H9 (cell line): ENCODE results near the gene RGS5. TPM values are rescaled to one million over a fixed set of nuclear protein-coding genes. Genes with fewer than 3 reads are reported as not detected.

Experiments used
- DNase-seq: peaks from one replicate; pipeline ENCODE4 v3.0.0-alpha.2; 2017
- H2AFZ ChIP-seq: one replicate; pipeline ENCODE4 v1.6.1; 2013; ENCODE audit warnings: mild to moderate bottlenecking, low read length, control low read depth, moderate library complexity
- H2AK5ac ChIP-seq: 2 replicates; pipeline ENCODE4 v1.6.1; 2013; ENCODE audit warnings: low read length, control low read depth, mixed read lengths; ENCODE audit not compliant: insufficient read length
- H2BK120ac ChIP-seq: one replicate; pipeline ENCODE4 v1.6.1; 2013; ENCODE audit warnings: low read depth, mild to moderate bottlenecking, low read length, control low read depth, inconsistent platforms; ENCODE audit not compliant: poor library complexity, severe bottlenecking
- H2BK12ac ChIP-seq: 2 replicates; pipeline ENCODE4 v1.6.1; 2013; ENCODE audit warnings: low read length, control low read depth, mixed read lengths, low read depth; ENCODE audit not compliant: insufficient read length
- H2BK15ac ChIP-seq: 2 replicates; pipeline ENCODE4 v1.6.1; 2013; ENCODE audit warnings: low read depth, low read length, control low read depth
- H2BK20ac ChIP-seq: one replicate; pipeline ENCODE4 v1.6.1; 2013; ENCODE audit warnings: low read depth, mild to moderate bottlenecking, low read length, control low read depth, inconsistent platforms; ENCODE audit not compliant: poor library complexity, severe bottlenecking
- H2BK5ac ChIP-seq: 2 replicates; pipeline ENCODE4 v1.6.1; 2013; ENCODE audit warnings: low read length, control low read depth, mixed read lengths; ENCODE audit not compliant: insufficient read length
- H3K14ac ChIP-seq: 2 replicates; pipeline ENCODE4 v1.6.1; 2013; ENCODE audit warnings: low read length, control low read depth; ENCODE audit not compliant: insufficient read depth
- H3K18ac ChIP-seq: 2 replicates; pipeline ENCODE4 v1.6.1; 2013; ENCODE audit warnings: low read depth, mild to moderate bottlenecking, mixed read lengths, low read length, control low read depth; ENCODE audit not compliant: insufficient read length
- H3K23ac ChIP-seq: 2 replicates; pipeline ENCODE4 v1.6.1; 2013; ENCODE audit warnings: low read length, control low read depth, mixed read lengths, low read depth; ENCODE audit not compliant: insufficient read length
- H3K23me2 ChIP-seq: 2 replicates; pipeline ENCODE4 v1.6.1; 2013; ENCODE audit warnings: low read depth, mild to moderate bottlenecking, mixed read lengths, low read length, control low read depth; ENCODE audit not compliant: insufficient read length, poor library complexity, severe bottlenecking
- H3K27ac ChIP-seq: 2 replicates; pipeline ENCODE4 v1.5.1; 2013; ENCODE audit warnings: low read length, control low read depth, mixed read lengths, low read depth; ENCODE audit not compliant: insufficient read length
- H3K27me3 ChIP-seq: 2 replicates; pipeline ENCODE4 v1.6.1; 2013; ENCODE audit warnings: low read length, control low read depth, inconsistent platforms; ENCODE audit not compliant: insufficient read depth
- H3K4ac ChIP-seq: 2 replicates; pipeline ENCODE4 v1.6.1; 2013; ENCODE audit warnings: low read depth, mild to moderate bottlenecking, control low read depth, inconsistent platforms, low read length, moderate library complexity
- H3K4me1 ChIP-seq: 2 replicates; pipeline ENCODE4 v1.6.1; 2013; ENCODE audit warnings: low read length, control low read depth, inconsistent platforms; ENCODE audit not compliant: insufficient read depth
- H3K4me2 ChIP-seq: 2 replicates; pipeline ENCODE4 v1.6.1; 2013; ENCODE audit warnings: low read length, control low read depth, mixed read lengths; ENCODE audit not compliant: insufficient read length, insufficient read depth
- H3K56ac ChIP-seq: 2 replicates; pipeline ENCODE4 v1.6.1; 2013; ENCODE audit warnings: low read depth, mild to moderate bottlenecking, mixed read lengths, low read length, control low read depth; ENCODE audit not compliant: insufficient read length
- H3K79me1 ChIP-seq: 2 replicates; pipeline ENCODE4 v1.6.1; 2013; ENCODE audit warnings: low read depth, mild to moderate bottlenecking, moderate library complexity, low read length, control low read depth, inconsistent platforms; ENCODE audit not compliant: insufficient read depth, poor library complexity, severe bottlenecking
- H3K79me2 ChIP-seq: 2 replicates; pipeline ENCODE4 v1.6.1; 2013; ENCODE audit warnings: low read length, control low read depth, inconsistent platforms; ENCODE audit not compliant: insufficient read depth
- H3K9ac ChIP-seq: 2 replicates; pipeline ENCODE4 v1.6.1; 2013; ENCODE audit warnings: low read length, control low read depth, mixed read lengths; ENCODE audit not compliant: insufficient read length; ENCODE audit errors: extremely low read depth
- H3K9me3 ChIP-seq: one replicate; pipeline ENCODE4 v1.6.1; 2013; ENCODE audit warnings: low read depth, low read length, inconsistent platforms; ENCODE audit not compliant: control insufficient read depth
- H3T11ph ChIP-seq: one replicate; pipeline ENCODE4 v1.6.1; 2013; ENCODE audit warnings: mild to moderate bottlenecking, low read length, control low read depth, inconsistent platforms
- H4K20me1 ChIP-seq: one replicate; pipeline ENCODE4 v1.6.1; 2013; ENCODE audit not compliant: control insufficient read depth, insufficient read length, insufficient read depth
- H4K5ac ChIP-seq: 2 replicates; pipeline ENCODE4 v1.6.1; 2013; ENCODE audit warnings: low read depth, mild to moderate bottlenecking, mixed read lengths, low read length, control low read depth; ENCODE audit not compliant: insufficient read length
- H4K8ac ChIP-seq: replicated peaks from 2 replicates; pipeline ENCODE4 v1.6.1; 2013; ENCODE audit warnings: low read length, control low read depth, mixed read lengths, low read depth; ENCODE audit not compliant: insufficient read length
- H4K91ac ChIP-seq: 2 replicates; pipeline ENCODE4 v1.6.1; 2013; ENCODE audit warnings: low read depth, mild to moderate bottlenecking, moderate library complexity, mixed read lengths, low read length, control low read depth; ENCODE audit not compliant: insufficient read length
- H3K27ac Mint-ChIP-seq, 3 experiments: 2 replicates in 2 of 3; 3 replicates in 1 of 3; pipeline ENCODE4 v1.8.0; 2020 to 2021; ENCODE audit warnings: mixed read lengths in 3 of 3, mild to moderate bottlenecking in 1 of 3, moderate library complexity in 1 of 3
- H3K27me3 Mint-ChIP-seq: 2 replicates; pipeline ENCODE4 v1.8.0; 2021; ENCODE audit warnings: low read depth, mild to moderate bottlenecking, moderate library complexity, mixed read lengths
- H3K36me3 Mint-ChIP-seq, 3 experiments: 2 replicates in 2 of 3; 3 replicates in 1 of 3; pipeline ENCODE4 v1.8.0; 2020 to 2021; ENCODE audit warnings: low read depth in 3 of 3, mixed read lengths in 3 of 3; ENCODE audit not compliant: insufficient read depth in 1 of 3
- H3K4me1 Mint-ChIP-seq, 2 experiments: 2 replicates each; pipeline ENCODE4 v1.8.0; 2020; ENCODE audit warnings: mixed read lengths in 2 of 2
- H3K4me3 Mint-ChIP-seq, 2 experiments: 2 replicates in 1 of 2; 3 replicates in 1 of 2; pipeline ENCODE4 v1.8.0; 2020 to 2021; ENCODE audit warnings: mild to moderate bottlenecking in 2 of 2, mixed read lengths in 2 of 2, moderate library complexity in 1 of 2
- H3K9me3 Mint-ChIP-seq, 2 experiments: 2 replicates in 1 of 2; 3 replicates in 1 of 2; pipeline ENCODE4 v1.8.0; 2020; ENCODE audit warnings: mild to moderate bottlenecking in 2 of 2, mixed read lengths in 2 of 2, moderate library complexity in 1 of 2
- WGBS: extraction: QIAGEN DNeasy Blood & Tissue Kit; methylation state at CpG from one replicate; pipeline ENCODE4 v1.1.7; 2013; ENCODE audit warnings: missing lambda C conversion rate, low lambda C conversion rate, mixed read lengths; ENCODE audit not compliant: insufficient read length; ENCODE audit errors: extremely low coverage; 5-methylcytosine and 5-hydroxymethylcytosine counted together
- total RNA-seq: library from RNA; stranded (reverse); gene quantifications from 2 replicates; pipeline ENCODE4 v1.2.1, GENCODE V29; 2021
- TF ChIP-seq, protein P1 (sequence below): fragments of 200-600 bp; sonication (generic); conservative IDR thresholded peaks from 3 replicates; pipeline ENCODE4 v1.8.0; 2021; ENCODE audit warnings: antibody characterized with exemption, mild to moderate bottlenecking

Gene RGS5
- total RNA-seq, 1 experiment from 2014 or later, result 30.1 TPM

DNA sequence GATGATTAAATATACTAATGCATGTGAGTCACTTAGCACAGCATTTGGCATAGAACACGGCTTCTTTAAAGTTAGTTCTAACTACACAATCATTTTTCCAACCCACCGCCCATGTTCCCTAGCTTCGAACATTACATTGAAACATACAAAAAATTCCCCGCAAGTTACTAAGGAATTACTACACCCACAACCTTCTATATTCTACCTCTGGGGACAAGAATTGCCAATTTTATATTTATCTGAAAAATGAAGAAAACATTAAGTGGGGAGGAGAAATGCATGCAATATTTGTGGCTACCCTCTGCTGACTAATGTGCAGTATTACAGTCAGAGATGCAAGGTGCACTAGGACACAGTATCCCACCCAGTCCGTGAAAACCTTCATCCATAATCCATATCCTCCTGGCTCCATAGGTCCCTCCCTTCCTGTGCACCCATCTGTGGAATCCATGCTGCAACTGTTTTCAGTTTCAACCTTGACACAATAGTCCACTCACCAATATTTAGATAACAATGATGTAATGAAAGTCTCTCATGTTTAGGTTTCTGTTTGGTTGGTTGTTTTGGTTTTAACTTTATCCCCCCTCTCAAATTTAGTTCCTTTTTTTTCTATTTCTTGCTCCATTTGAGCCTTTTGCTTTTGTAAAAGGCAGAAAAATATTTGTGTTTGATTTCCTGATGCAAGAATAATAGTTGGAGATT, 31.6 kb downstream of the RGS5 start:
- Histone ChIP-seq H3K56ac (no peak overlapping the region), H3K23ac (no peak overlapping the region), H3K4me2 (no peak overlapping the region), H3K79me2 (no peaks in the 10 kb centered on the region), H2AK5ac (no peak overlapping the region), H4K20me1 (no peaks in the 10 kb centered on the region), H2BK20ac (no peak overlapping the region), H3K14ac (no peak overlapping the region), H2BK5ac (no peak overlapping the region), H3T11ph (no peak overlapping the region), H2BK15ac (no peak overlapping the region), H3K4me1 (no peaks in the 10 kb centered on the region; the same call in 1 of the 2 replicates), H4K5ac (no peak overlapping the region), H3K27me3 (no peaks in the 10 kb centered on the region), H3K9me3 (no peaks in the 10 kb centered on the region), H3K4ac (no peak overlapping the region), H2BK120ac (no peak overlapping the region), H4K91ac (no peak overlapping the region), H3K18ac (no peak overlapping the region), H2AFZ (no peak overlapping the region), H2BK12ac (no peak overlapping the region), H4K8ac (no peak overlapping the region), H3K9ac (no peak overlapping the region), H3K79me1 (no peaks in the 10 kb centered on the region), H3K23me2 (no peaks in the 10 kb centered on the region), H3K27ac (no peak overlapping the region)
- Mint-ChIP-seq H3K27me3 (no peaks in the 10 kb centered on the region), H3K4me1 (peaks cover 23 to 28% of the 10 kb centered on the region in 2 experiments), H3K4me3 (no peak overlapping the region), H3K27ac (no peak overlapping the region), H3K9me3 (no peaks in the 10 kb centered on the region; a peak in 1 of 5 replicates), H3K36me3 (no peaks in the 10 kb centered on the region)
- WGBS, result 100% methylated on average over 2 of the region's 5 CpGs
- TF ChIP-seq, protein P1, sequence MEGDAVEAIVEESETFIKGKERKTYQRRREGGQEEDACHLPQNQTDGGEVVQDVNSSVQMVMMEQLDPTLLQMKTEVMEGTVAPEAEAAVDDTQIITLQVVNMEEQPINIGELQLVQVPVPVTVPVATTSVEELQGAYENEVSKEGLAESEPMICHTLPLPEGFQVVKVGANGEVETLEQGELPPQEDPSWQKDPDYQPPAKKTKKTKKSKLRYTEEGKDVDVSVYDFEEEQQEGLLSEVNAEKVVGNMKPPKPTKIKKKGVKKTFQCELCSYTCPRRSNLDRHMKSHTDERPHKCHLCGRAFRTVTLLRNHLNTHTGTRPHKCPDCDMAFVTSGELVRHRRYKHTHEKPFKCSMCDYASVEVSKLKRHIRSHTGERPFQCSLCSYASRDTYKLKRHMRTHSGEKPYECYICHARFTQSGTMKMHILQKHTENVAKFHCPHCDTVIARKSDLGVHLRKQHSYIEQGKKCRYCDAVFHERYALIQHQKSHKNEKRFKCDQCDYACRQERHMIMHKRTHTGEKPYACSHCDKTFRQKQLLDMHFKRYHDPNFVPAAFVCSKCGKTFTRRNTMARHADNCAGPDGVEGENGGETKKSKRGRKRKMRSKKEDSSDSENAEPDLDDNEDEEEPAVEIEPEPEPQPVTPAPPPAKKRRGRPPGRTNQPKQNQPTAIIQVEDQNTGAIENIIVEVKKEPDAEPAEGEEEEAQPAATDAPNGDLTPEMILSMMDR, result peak; percentile 40; the same call in 2 of the 3 replicates
- DNase-seq, result no peak
